Uterus (tissue), 4 donors: ENCODE data around the gene CEP104. TPM values are rescaled to one million over a fixed set of nuclear protein-coding genes. Genes with fewer than 3 reads are reported as not detected.

Experiments
- DNase-seq, 2 donors: peaks; one replicate each; pipeline ENCODE4 v3.0.0-alpha.2; 2019 to 2020
- H3K27ac ChIP-seq, 2 donors: fragments of 200-600 bp; sonication (generic); 1 replicate in 1 of 2; 2 replicates in 1 of 2; pipeline ENCODE4 v1.5.1; 2016 to 2018
- H3K27me3 ChIP-seq, 2 donors: fragments of 200-600 bp; sonication (generic); one replicate each; pipeline ENCODE4 v1.5.1; 2018 to 2019; ENCODE audit warnings: control low read depth in 1 of 2
- H3K36me3 ChIP-seq, 2 donors: fragments of 200-600 bp; sonication (generic); one replicate each; pipeline ENCODE4 v1.5.1; 2019; ENCODE audit warnings: control low read depth in 1 of 2
- H3K4me1 ChIP-seq, 2 donors: fragments of 200-600 bp; sonication (generic); one replicate each; pipeline ENCODE4 v1.5.1; 2018 to 2019; ENCODE audit warnings: control low read depth in 1 of 2
- H3K4me3 ChIP-seq, 2 donors: fragments of 200-600 bp; sonication (generic); 1 replicate in 1 of 2; 2 replicates in 1 of 2; pipeline ENCODE4 v1.5.1; 2018 to 2019; ENCODE audit warnings: mild to moderate bottlenecking in 1 of 2
- H3K9me3 ChIP-seq, 2 donors: fragments of 200-600 bp; sonication (generic); one replicate each; pipeline ENCODE4 v1.5.1; 2019; ENCODE audit warnings: control low read depth in 1 of 2
- POLR2A ChIP-seq, 2 donors: fragments of 450-650 bp; IDR thresholded peaks; one replicate each; pipeline ENCODE4 v1.6.1; 2016; ENCODE audit warnings: antibody characterized with exemption in 2 of 2, mild to moderate bottlenecking in 1 of 2, moderate library complexity in 1 of 2
- intact Hi-C: fragments of 100-400 bp; cut with DNase I; formaldehyde crosslinking; loops from one replicate; pipeline ENCODE4 v1.15.1; 2023; ENCODE audit warnings: low total_unique reads
- total RNA-seq, 4 donors: library from RNA; depleted of rRNA in 3 of 4; stranded (reverse); fragments of >200 nt in 3 of 4; gene quantifications; one replicate each; pipeline versions ENCODE4 v1.1.0 to v1.2.4, GENCODE V29; 2014 to 2023
- TF ChIP-seq, protein P1 (sequence below), 4 experiments: fragments of 200-600 bp in 2 of 4; fragments of 450-650 bp in 2 of 4; sonication (generic) in 2 of 4; IDR thresholded peaks; one replicate each; pipeline ENCODE4 v1.5.1; 2016 to 2019; ENCODE audit warnings: antibody characterized with exemption in 4 of 4, mild to moderate bottlenecking in 2 of 4, moderate library complexity in 1 of 4
- donor health status: DM: yes; HTN: yes; CAD: no.

Gene CEP104
- total RNA-seq, 4 donors from 2014 or later, result 10.5 to 43.2 (median 22.1) TPM

GRCh38 chr1:3874736-3875135, 17.7 kb upstream of the CEP104 start:
- no peak overlapping the region for H3K4me3 ChIP-seq
- no peak for DNase-seq
- intact Hi-C loops, result no loop called here
- H3K27ac ChIP-seq, result no peak overlapping the region
- TF ChIP-seq, protein P1, sequence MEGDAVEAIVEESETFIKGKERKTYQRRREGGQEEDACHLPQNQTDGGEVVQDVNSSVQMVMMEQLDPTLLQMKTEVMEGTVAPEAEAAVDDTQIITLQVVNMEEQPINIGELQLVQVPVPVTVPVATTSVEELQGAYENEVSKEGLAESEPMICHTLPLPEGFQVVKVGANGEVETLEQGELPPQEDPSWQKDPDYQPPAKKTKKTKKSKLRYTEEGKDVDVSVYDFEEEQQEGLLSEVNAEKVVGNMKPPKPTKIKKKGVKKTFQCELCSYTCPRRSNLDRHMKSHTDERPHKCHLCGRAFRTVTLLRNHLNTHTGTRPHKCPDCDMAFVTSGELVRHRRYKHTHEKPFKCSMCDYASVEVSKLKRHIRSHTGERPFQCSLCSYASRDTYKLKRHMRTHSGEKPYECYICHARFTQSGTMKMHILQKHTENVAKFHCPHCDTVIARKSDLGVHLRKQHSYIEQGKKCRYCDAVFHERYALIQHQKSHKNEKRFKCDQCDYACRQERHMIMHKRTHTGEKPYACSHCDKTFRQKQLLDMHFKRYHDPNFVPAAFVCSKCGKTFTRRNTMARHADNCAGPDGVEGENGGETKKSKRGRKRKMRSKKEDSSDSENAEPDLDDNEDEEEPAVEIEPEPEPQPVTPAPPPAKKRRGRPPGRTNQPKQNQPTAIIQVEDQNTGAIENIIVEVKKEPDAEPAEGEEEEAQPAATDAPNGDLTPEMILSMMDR (IDR thresholded peaks at IDR 0.05), result no peak
- TF ChIP-seq POLR2A (IDR thresholded peaks at IDR 0.05), result no peak
- H3K9me3 ChIP-seq, result peaks cover 0 to 9% of the 10 kb centered on the region in 2 donors
- H3K4me1 ChIP-seq, result no peaks in the 10 kb centered on the region
- no peaks in the 10 kb centered on the region for H3K27me3 ChIP-seq
- no peaks in the 10 kb centered on the region for H3K36me3 ChIP-seq

- Histone ChIP-seq H3K27me3 (no peaks in the 10 kb centered on the region), H3K9me3 (no peaks in the 10 kb centered on the region), H3K27ac (no peak overlapping the region), H3K36me3 (no peaks in the 10 kb centered on the region), H3K4me3 (no peak overlapping the region), H3K4me1 (no peaks in the 10 kb centered on the region)
- DNase-seq, result no peak
- intact Hi-C loops, result no loop called here
- no peak for TF ChIP-seq POLR2A (IDR thresholded peaks at IDR 0.05)
- TF ChIP-seq, protein P1 (IDR thresholded peaks at IDR 0.05), result no peak
These were observed 15.5 kb upstream of the CEP104 start for GRCh38 chr1:3872546-3872945.

DNA sequence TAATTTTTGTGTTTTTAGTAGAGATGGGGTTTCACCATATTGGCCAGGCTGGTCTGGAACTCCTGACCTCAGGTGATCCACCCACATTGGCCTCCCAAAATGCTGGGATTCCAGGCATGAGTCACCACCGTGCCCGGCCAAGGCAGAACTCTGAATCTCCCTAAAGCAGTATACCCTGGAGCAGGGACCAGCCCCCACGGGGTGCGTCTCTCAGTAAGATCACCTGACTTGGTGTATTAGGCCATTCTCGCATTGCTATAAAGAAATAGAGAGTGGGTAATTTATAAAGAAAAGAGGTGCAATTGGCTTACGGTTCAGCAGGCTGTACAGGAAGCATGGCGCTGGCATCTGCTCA, 14.4 kb upstream of the CEP104 start:
- no peak for TF ChIP-seq POLR2A (IDR thresholded peaks at IDR 0.05)
- TF ChIP-seq, protein P1 (IDR thresholded peaks at IDR 0.05), result no peak
- no peaks in the 10 kb centered on the region for H3K27me3 ChIP-seq
- H3K27ac ChIP-seq, result no peak overlapping the region
- H3K4me1 ChIP-seq, result no peaks in the 10 kb centered on the region
- H3K4me3 ChIP-seq, result no peak overlapping the region
- DNase-seq, result no peak
- intact Hi-C loops, result no loop called here
- no peaks in the 10 kb centered on the region for H3K9me3 ChIP-seq
- H3K36me3 ChIP-seq, result no peaks in the 10 kb centered on the region

- no peak overlapping the region for H3K4me3 ChIP-seq
- no peak overlapping the region for H3K27ac ChIP-seq
- no peaks in the 10 kb centered on the region for H3K9me3 ChIP-seq
- intact Hi-C loops, result no loop called here
- no peaks in the 10 kb centered on the region for H3K4me1 ChIP-seq
- DNase-seq, result no peak
- no peak for TF ChIP-seq POLR2A (IDR thresholded peaks at IDR 0.05)
- TF ChIP-seq, protein P1 (IDR thresholded peaks at IDR 0.05), result no peak
- H3K27me3 ChIP-seq, result no peaks in the 10 kb centered on the region
- no peaks in the 10 kb centered on the region for H3K36me3 ChIP-seq
These were observed 12.8 kb upstream of the CEP104 start for GRCh38 chr1:3869751-3870301.

DNA sequence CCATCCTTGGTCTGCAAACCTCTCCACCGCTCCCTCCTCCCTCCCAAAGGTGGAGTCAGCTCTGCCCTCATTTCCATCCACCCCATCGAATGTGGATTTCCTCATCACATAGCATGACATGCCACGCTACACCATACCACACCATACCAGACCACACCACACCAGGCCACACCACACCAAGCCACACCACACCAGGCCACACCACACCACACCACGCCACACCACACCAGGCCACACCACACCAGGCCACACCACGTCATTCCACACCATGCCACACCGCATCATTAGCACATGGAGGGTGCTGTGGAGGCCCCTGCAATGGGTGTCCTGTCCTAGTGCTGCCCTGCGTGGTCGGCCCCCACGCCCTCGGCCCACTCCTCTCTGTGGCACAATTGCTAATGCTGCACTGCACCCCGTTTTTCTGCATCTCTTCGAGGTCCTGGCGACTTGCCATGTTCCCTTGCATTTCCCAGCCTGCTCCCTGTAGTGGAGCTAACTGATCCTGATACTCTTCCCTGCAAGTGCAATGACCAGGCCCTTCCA, 11.5 kb upstream of the CEP104 start:
- Histone ChIP-seq H3K27me3 (no peaks in the 10 kb centered on the region), H3K9me3 (no peaks in the 10 kb centered on the region), H3K4me3 (no peak overlapping the region), H3K27ac (no peak overlapping the region), H3K36me3 (no peaks in the 10 kb centered on the region), H3K4me1 (no peaks in the 10 kb centered on the region)
- TF ChIP-seq POLR2A (IDR thresholded peaks at IDR 0.05), result no peak
- TF ChIP-seq, protein P1 (IDR thresholded peaks at IDR 0.05), result no peak
- no peak for DNase-seq
- intact Hi-C loops, result no loop called here
